TTC549 (cell line): Measurements from ENCODE around the gene ANKFN1.

ENCODE experiments used
- FAIRE-seq: peaks from 2 replicates; lab custom pipeline; 2012; peaks lifted over from hg19 to GRCh38; lab: Jason Lieb, UNC

ANKFN1 gene

GRCh38 chr17:56148333-56148732 lies 4.9 kb upstream of the ANKFN1 start:
- FAIRE-seq = no peak

GRCh38 chr17:56149266-56150036 lies 3.8 kb upstream of the ANKFN1 start:
- no peak for FAIRE-seq

- no peak for FAIRE-seq
Observed at GRCh38 chr17:56150649-56151048, 2.6 kb upstream of the ANKFN1 start.

- no peak for FAIRE-seq
Observed at GRCh38 chr17:56157845-56158244, 4.6 kb downstream of the ANKFN1 start.

GRCh38 chr17:56158344-56158743 lies 5.1 kb downstream of the ANKFN1 start:
- no peak for FAIRE-seq

- FAIRE-seq = no peak
Observed at GRCh38 chr17:56158915-56159825, 5.9 kb downstream of the ANKFN1 start.

GRCh38 chr17:56159826-56160380 lies 6.6 kb downstream of the ANKFN1 start:
- FAIRE-seq = no peak

- no peak for FAIRE-seq
Observed at GRCh38 chr17:56160422-56160821, 7.1 kb downstream of the ANKFN1 start.

- FAIRE-seq = no peak
Observed at GRCh38 chr17:56165072-56165641, 11.9 kb downstream of the ANKFN1 start.

- FAIRE-seq = no peak
Observed at GRCh38 chr17:56167491-56167890, 14.2 kb downstream of the ANKFN1 start.

GRCh38 chr17:56169621-56170020 lies 16.3 kb downstream of the ANKFN1 start:
- FAIRE-seq = no peak

- FAIRE-seq = no peak
Observed at GRCh38 chr17:56171186-56171959, 18.1 kb downstream of the ANKFN1 start.

GRCh38 chr17:56172517-56172982 lies 19.3 kb downstream of the ANKFN1 start:
- no peak for FAIRE-seq

- no peak for FAIRE-seq
Observed at GRCh38 chr17:56173026-56173425, 19.8 kb downstream of the ANKFN1 start.

GRCh38 chr17:56173958-56174835 lies 20.9 kb downstream of the ANKFN1 start:
- FAIRE-seq = no peak

GRCh38 chr17:56175299-56175955 lies 22.2 kb downstream of the ANKFN1 start:
- no peak for FAIRE-seq

GRCh38 chr17:56176091-56176490 lies 22.8 kb downstream of the ANKFN1 start:
- no peak for FAIRE-seq

- FAIRE-seq = no peak
Observed at GRCh38 chr17:56177361-56177760, 24.1 kb downstream of the ANKFN1 start.

GRCh38 chr17:56178203-56178602 lies 24.9 kb downstream of the ANKFN1 start:
- no peak for FAIRE-seq

- FAIRE-seq = no peak
Observed at GRCh38 chr17:56182081-56182480, 28.8 kb downstream of the ANKFN1 start.
